GM18870 (cell line): ENCODE measurements around the gene RPGRIP1L.

Experiments used
- ATAC-seq: cut with Tn5 transposase; IDR thresholded peaks from one replicate; pipeline ENCODE4 v1.9.1; 2021; ENCODE audit warnings: moderate library complexity; ENCODE audit not compliant: unreplicated experiment

RPGRIP1L gene

GRCh38 chr16:53559270-53559951 is 144.2 kb downstream of the RPGRIP1L start:
- no peak for ATAC-seq

GRCh38 chr16:53558710-53559109 is 144.9 kb downstream of the RPGRIP1L start:
- ATAC-seq: no peak

GRCh38 chr16:53556521-53556920 is 147.1 kb downstream of the RPGRIP1L start:
- ATAC-seq: no peak

GRCh38 chr16:53549970-53550690 is 153.5 kb downstream of the RPGRIP1L start:
- peak; percentile 80 for ATAC-seq
